Measurements from ENCODE around the gene UMAD1. TPM values are rescaled to one million over a fixed set of nuclear protein-coding genes. Genes with fewer than 3 reads are reported as not detected.

UMAD1 gene
- total RNA-seq, 2 donors from 2014 or later: 19.5 to 31.4 TPM

DNA sequence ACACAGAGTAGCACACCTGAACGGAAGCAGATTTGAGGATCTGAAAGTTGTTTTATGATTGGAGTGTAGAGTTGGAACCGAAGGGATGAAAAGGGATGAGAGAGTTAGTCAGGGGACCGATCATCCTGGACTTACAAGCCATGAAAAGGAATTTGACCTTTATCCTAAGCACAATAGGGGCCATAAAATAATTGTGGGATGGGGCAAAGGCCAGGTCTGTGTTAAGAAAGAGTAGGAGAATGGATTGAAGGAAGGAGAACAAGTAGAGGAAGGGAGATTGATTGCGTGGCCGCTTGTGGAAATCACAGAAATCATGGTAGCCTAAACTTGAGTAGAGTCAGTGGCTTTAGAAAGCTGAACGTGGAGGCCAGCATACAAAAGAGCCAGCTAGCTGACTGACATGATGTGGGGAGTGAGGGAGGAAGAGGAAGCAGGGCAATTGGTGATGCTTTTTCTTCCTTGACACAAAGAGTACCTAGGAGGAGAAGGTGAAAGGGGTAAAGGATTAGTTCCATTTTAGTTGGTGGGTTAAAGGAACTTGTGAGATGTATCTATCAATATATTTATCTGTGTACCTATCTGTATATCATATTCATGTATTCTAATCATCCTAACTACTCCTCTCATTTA, 144.9 kb downstream of the UMAD1 start:
- DNase-seq (ENCODE audit: low spot score): no peak
- Histone ChIP-seq H3K36me3 (no peaks in the 10 kb centered on the region), H3K27ac (no peak overlapping the region), H3K4me3 (no peak overlapping the region), H3K27me3 (replicated peaks; ENCODE audit: insufficient read depth) (no peaks in the 10 kb centered on the region), H3K9me3 (no peaks in the 10 kb centered on the region), H3K4me1 (replicated peaks) (no peaks in the 10 kb centered on the region)
- intact Hi-C loops (cut with DNase I): no loop called here
- TF ChIP-seq POLR2AphosphoS5 (IDR thresholded peaks at IDR 0.05): no peak
- TF ChIP-seq, protein P1, sequence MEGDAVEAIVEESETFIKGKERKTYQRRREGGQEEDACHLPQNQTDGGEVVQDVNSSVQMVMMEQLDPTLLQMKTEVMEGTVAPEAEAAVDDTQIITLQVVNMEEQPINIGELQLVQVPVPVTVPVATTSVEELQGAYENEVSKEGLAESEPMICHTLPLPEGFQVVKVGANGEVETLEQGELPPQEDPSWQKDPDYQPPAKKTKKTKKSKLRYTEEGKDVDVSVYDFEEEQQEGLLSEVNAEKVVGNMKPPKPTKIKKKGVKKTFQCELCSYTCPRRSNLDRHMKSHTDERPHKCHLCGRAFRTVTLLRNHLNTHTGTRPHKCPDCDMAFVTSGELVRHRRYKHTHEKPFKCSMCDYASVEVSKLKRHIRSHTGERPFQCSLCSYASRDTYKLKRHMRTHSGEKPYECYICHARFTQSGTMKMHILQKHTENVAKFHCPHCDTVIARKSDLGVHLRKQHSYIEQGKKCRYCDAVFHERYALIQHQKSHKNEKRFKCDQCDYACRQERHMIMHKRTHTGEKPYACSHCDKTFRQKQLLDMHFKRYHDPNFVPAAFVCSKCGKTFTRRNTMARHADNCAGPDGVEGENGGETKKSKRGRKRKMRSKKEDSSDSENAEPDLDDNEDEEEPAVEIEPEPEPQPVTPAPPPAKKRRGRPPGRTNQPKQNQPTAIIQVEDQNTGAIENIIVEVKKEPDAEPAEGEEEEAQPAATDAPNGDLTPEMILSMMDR (IDR thresholded peaks at IDR 0.05): no peak
- no peak for TF ChIP-seq POLR2A (IDR thresholded peaks at IDR 0.05)
- WGBS: 87% methylated on average over 6 of the region's 6 CpGs

DNA sequence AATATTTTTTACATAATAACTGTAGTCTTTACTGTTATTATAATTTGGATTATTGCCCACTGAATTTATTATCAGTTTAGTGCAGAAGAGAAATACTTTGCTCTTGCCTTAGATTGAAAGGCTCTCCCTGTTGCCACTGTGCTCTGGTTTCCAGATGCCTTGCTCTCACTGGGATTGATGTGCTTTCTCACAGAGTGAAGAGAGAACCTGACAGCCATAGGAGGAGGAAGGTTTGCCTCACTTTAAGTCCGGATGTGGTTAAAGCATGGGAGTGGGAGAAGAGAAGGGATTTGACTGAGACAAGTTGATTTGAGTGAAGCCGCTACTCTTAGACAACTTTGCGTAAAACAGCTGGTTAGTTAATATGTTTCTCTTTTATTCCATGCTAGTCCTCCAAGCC, 146.0 kb downstream of the UMAD1 start:
- intact Hi-C loops (cut with DNase I): no loop called here
- Histone ChIP-seq H3K4me1 (replicated peaks) (no peaks in the 10 kb centered on the region), H3K4me3 (no peak overlapping the region), H3K27ac (no peak overlapping the region), H3K9me3 (no peaks in the 10 kb centered on the region), H3K36me3 (no peaks in the 10 kb centered on the region), H3K27me3 (replicated peaks; ENCODE audit: insufficient read depth) (no peaks in the 10 kb centered on the region)
- 98% methylated on average over 3 of the region's 3 CpGs for WGBS
- TF ChIP-seq POLR2A (IDR thresholded peaks at IDR 0.05) (no peak), POLR2AphosphoS5 (IDR thresholded peaks at IDR 0.05) (no peak)
- TF ChIP-seq, protein P1 (IDR thresholded peaks at IDR 0.05): no peak
- no peak for DNase-seq (ENCODE audit: low spot score)

DNA sequence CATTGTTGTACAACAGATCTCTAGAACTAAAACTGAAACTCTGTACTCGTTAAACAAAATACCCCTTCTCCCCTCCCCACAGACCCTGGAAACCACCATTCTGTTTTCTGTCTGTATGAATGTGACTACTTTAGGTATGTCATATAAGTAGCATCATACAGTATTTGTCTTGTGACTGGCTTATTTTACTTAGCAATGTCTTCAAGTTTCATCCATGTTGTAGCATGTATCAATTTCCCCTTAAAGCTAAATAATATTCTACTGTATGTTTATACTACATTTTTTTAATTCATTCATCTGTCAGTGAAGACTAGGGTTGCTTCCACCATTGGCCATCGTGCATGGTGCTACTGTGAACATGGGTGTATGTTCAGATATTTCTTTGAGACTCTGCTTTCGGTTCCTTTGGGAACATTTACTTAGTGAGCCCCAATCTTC, 149.0 kb downstream of the UMAD1 start:
- TF ChIP-seq POLR2A (IDR thresholded peaks at IDR 0.05): no peak
- no peak for TF ChIP-seq POLR2AphosphoS5 (IDR thresholded peaks at IDR 0.05)
- intact Hi-C loops (cut with DNase I): no loop called here
- Histone ChIP-seq H3K9me3 (no peaks in the 10 kb centered on the region), H3K4me1 (replicated peaks) (no peaks in the 10 kb centered on the region), H3K27me3 (replicated peaks; ENCODE audit: insufficient read depth) (no peaks in the 10 kb centered on the region), H3K4me3 (no peak overlapping the region), H3K36me3 (no peaks in the 10 kb centered on the region), H3K27ac (no peak overlapping the region)
- WGBS: 91% methylated on average over 3 of the region's 3 CpGs
- DNase-seq (ENCODE audit: low spot score): no peak

DNA sequence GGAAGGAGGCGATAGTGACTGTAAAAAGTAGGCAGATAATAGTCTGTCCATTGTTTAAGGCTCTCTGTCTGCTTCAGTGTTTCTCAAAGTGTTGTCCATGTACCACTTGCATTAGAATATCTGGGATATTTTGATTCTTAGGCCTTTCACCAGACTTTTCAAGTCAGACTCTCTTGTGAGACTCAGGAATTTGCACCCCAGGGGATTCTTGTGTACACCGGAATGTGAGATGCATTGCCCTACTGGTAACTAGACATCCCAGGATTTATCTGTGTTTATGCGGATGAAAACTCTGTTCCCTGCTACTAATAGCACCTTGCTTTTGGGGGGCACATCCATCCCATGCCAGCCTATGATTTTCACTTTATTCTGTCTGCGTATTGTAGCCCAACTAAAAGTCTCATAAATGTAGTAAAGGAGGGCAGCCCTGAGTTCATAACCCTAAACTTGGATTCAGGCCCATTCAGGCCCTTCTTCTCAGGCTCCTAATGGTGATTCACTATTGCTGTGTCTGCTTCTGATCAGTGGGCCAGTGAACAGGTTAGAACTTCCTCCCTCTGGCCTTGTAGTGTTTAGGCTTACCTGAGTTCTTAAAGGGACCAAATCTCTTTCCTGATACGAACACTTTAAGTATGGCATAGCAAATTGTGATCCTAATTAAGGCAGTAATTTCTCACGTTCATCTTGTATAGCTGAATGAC, 149.6 kb downstream of the UMAD1 start:
- H3K27me3 ChIP-seq (replicated peaks; ENCODE audit: insufficient read depth): no peaks in the 10 kb centered on the region
- no peak for TF ChIP-seq POLR2AphosphoS5 (IDR thresholded peaks at IDR 0.05)
- TF ChIP-seq, protein P1 (IDR thresholded peaks at IDR 0.05): no peak
- no peak for TF ChIP-seq POLR2A (IDR thresholded peaks at IDR 0.05)
- H3K9me3 ChIP-seq: no peaks in the 10 kb centered on the region
- no peaks in the 10 kb centered on the region for H3K36me3 ChIP-seq
- H3K27ac ChIP-seq: no peak overlapping the region
- H3K4me3 ChIP-seq: no peak overlapping the region
- DNase-seq (ENCODE audit: low spot score): no peak
- WGBS: 93% methylated on average over 6 of the region's 6 CpGs
- no peaks in the 10 kb centered on the region for H3K4me1 ChIP-seq (replicated peaks)
- intact Hi-C loops (cut with DNase I): no loop called here

DNA sequence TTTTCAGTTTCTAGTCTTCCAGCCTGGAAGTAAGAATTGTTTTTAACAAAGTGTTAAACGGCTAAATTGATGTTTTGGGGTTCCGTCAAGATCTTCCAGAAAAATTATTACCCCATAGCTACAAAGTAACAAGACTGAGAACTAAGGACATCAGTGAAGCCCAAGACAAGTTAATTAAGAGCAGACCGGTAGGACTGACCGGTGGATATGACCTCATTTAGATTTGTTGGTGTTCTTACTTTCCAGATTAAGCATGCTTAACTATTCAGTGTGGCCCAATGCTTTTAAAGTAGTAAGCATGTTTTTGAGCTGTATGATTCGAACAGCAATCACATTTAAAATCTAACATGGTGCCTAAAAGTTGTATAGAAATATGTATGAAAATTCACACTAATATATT, 151.0 kb downstream of the UMAD1 start:
- no peak for DNase-seq (ENCODE audit: low spot score)
- H3K4me1 ChIP-seq (replicated peaks): no peaks in the 10 kb centered on the region
- no peaks in the 10 kb centered on the region for H3K27me3 ChIP-seq (replicated peaks; ENCODE audit: insufficient read depth)
- no peak overlapping the region for H3K27ac ChIP-seq
- no peaks in the 10 kb centered on the region for H3K9me3 ChIP-seq
- WGBS: 84% methylated on average over 5 of the region's 5 CpGs
- TF ChIP-seq POLR2A (IDR thresholded peaks at IDR 0.05) (no peak), POLR2AphosphoS5 (IDR thresholded peaks at IDR 0.05) (no peak)
- TF ChIP-seq, protein P1 (IDR thresholded peaks at IDR 0.05): no peak
- intact Hi-C loops (cut with DNase I): no loop called here
- no peak overlapping the region for H3K4me3 ChIP-seq
- no peaks in the 10 kb centered on the region for H3K36me3 ChIP-seq
